HG02970 (cell line): Measurements from ENCODE around the gene ACVR2B.

ENCODE experiments used
- ATAC-seq: cut with Tn5 transposase; IDR thresholded peaks from one replicate; pipeline ENCODE4 v1.9.1; 2021; ENCODE audit warnings: mild to moderate bottlenecking, moderate library complexity, moderate number of reproducible peaks; ENCODE audit not compliant: unreplicated experiment, low FRiP score

Gene ACVR2B

DNA sequence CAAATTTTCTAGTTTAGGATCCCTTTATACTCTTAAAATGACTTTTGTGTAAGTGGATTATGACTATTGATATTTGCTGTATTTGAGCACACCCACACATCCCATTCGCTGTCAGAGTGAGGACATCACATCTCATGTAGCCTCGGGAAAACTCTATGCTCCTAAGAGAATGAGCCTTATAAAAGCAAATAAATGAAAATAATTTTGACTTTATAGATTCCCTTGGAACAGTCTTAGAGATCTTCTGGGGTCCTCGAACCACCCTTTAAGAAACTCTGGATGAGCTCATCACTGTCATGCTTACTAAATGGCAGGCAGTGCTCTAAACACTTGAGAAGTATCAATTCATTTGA lies 26.4 kb downstream of the ACVR2B start:
- no peak for ATAC-seq

DNA sequence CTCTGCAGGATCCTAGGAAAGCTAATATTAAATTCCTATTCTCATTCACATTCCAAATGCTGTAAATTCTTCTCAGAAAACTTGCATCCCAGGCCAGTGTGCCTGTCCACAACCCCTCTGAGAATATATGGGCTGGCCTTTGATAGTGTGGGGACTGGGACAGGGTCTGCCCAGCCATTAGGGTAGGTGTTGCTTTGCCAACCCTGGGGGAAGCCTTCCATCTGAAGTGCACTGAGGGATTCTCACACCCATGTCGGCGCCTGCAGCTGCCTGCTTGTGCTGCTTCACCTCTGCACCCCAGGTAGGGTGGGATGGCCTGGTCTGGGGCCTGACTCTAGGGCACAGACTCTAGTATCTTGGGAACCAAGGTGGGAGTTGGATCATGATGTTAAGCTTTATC lies 27.2 kb downstream of the ACVR2B start:
- no peak for ATAC-seq

DNA sequence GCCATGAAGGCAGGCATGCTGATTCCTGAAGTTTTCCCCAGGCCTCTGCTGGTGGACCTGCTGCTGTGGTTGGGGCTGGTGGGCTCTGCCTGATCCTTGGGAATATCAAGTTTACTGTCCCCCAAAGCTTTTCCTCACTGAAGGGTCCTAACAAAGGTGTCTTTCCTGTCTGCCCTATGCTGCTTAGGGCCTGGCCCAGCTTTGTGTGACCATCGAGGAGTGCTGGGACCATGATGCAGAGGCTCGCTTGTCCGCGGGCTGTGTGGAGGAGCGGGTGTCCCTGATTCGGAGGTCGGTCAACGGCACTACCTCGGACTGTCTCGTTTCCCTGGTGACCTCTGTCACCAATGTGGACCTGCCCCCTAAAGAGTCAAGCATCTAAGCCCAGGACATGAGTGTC lies 29.3 kb downstream of the ACVR2B start:
- ATAC-seq, result no peak

DNA sequence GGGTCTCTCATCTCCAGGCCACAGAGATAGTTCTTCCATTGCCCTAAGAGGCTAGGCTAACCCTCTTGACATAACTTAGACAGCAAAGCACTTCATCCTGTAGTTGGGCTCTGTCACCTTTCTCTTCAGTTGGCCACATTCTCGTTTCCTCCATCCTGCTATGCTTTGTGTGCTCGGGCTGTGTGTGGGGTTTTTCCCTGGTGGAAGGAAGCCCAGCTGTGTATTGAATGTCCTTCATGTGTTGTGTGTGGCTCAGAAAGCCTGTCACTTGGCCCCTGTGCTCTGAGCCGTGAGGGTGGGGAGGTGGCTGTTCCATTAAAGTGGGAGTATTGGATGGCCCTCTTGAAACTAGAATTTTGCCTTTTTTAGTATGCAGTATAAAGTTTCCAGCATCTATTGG lies 33.6 kb downstream of the ACVR2B start:
- no peak for ATAC-seq

DNA sequence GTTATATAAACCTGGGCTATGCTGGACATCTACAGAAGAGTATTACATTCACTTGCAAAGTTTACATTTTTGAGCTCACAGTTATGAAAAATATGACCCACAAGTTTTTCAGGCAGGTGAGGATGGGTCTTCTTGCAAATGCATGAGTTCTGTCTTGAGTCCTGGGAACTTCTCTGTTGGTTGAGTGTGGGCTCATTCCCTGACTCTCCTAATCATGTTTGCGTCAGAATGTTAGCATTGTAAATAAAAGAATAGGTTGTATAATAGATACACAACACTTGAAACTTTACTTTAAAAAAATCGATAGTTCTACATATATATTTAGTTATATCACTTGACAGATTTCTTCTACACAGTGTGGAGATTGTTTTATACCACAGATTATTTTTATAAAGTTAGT lies 35.3 kb downstream of the ACVR2B start:
- no peak for ATAC-seq

DNA sequence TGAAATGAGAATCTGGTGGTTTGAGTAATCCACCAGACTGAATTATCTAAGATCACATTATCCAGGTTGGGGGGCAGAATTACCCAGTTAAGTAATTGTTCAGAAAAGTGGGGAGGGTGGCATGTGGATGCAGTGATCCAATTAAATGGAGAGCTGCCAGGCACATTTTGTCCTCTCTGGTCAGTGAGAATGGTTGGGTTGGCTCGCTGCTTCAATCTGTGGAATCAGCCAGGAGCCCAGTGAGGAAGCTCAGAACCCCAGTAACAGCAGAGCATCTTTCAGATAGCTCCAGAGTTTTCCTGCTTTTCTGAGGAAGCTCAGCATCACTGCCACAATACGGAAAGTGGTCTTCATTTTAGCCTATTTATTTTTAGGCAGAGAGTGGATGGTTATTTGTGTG lies 36.1 kb downstream of the ACVR2B start:
- ATAC-seq, result no peak

DNA sequence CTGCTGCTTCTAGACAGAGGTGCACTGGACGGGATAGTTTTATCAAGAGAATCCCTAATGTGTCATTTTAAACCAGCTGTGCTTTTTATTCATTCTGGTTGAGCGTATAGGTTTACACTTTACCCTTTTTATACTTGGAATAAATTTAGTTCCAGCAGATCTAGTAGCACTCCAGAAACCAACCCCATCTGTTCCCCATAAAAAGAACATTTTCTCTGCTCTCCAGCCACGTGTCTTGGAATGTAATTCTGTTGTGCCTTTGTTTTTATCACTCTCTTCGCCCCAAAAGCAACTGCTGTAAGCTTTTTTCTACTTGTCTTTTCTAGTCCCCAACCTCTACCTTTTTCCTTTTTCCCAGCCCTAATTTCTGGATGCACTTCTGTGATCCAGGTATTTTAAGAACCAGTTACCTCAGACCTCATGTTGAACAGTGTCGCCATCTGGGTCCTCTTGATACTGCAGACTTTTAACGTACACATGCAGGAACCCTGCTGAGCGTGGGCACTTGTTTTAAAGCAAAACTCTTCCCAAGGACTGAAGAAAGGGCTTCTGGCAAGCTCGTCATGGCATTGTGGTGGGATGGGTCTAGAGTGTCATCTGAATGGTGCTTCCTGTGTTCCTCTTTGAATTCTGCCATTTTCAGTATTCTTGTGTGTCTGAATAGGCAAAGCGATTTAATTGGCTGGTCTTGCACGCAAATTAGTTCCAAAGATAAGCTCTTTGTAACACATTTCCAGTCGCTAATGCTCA lies 36.8 kb downstream of the ACVR2B start:
- ATAC-seq, result no peak

DNA sequence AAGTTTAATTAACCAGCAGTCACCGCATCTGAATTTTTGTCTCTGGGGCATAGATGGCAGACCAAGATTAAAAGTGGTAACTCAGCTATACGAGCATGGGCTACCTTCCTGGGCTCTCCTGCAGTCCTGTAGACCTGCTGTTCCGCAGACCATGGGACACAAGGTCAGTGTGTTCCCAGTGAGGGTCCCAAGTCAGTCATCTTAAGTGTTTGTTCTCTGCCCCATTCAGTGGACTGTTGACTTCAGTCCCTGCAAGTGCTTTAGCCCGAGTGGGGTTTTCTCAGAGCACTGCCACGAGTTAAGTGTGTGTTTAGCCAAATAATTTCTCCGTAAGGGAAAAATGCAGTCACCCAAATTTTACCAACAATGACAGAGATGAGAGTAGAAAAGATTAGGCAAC lies 37.5 kb downstream of the ACVR2B start:
- ATAC-seq, result no peak

DNA sequence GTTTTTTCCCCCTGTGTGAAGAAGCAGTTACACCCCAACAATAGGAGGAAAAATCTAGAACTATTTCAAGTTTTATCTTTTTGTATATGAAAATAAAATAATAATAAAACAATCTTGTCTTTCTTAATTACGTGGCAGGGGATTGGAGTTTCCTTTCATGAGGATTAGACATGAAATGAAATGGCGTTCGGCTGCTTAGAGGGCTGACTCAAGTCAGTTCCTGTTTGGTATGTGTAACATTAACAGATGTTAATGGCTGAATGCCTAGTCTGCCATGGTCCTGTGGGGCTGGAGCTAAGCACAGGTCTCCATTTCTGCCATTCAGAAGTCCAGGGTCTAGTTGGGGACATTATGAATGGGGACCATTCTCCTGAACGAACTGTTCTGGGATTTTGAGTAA lies 39.3 kb downstream of the ACVR2B start:
- no peak for ATAC-seq

DNA sequence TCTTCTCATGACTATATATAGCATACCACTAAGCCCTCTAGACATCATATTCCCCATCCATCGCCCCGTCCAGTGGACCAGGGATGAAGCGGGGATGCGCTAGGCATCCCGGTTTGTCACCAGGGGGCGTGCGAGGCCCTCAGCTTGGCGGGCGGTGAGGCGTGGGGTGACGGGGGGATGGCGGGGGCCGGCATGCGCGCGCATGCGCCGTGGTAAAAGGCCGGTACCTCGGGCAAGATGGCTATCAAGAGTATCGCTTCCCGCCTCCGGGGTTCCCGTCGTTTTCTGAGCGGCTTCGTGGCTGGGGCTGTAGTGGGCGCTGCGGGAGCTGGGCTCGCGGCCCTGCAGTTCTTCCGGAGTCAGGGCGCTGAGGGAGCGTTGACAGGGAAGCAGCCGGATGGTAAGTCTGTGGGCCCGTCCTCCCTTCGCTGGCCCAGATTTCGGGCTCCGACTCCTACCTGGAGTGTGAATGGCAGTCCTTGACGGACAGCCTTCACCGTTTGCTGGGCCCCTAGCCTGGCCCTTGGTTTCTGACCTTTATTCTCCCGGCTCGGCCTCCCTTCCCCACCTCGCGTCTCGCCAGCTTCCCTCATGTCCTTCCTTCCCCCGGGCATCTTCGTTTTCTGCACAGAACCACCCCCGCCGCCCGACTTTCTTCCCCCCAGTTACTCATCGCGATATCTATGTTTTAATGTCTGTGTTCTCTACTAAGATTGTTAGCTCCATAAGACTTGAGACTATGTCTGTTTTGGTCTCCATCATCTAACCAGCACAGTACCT lies 42.6 kb downstream of the ACVR2B start, which contains the start of gene EXOG:
EXOG (plus strand) TSS at position 210 of the 780 bp plus-strand sequence; CDS start at position 238, 28 bp downstream.
- ATAC-seq, result peak; percentile 95

DNA sequence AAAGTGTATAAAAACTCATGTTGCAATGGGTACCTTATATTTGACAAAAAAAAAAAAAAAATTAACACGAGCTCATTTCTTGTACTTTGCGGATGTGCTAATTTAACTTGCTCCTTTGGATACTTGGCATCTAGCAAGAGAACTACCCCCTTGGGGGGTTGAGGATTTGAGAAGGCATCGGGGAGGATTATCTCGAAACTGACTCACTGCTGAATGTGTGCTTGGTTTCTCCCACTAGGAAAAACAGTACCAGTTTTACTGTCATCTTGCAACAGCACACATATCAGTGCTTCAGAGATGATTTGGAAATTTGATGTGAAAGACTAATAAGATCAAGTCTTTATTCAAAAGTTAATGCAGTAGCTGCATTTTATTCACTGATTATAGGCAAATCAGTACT lies 43.3 kb downstream of the ACVR2B start:
- no peak for ATAC-seq

DNA sequence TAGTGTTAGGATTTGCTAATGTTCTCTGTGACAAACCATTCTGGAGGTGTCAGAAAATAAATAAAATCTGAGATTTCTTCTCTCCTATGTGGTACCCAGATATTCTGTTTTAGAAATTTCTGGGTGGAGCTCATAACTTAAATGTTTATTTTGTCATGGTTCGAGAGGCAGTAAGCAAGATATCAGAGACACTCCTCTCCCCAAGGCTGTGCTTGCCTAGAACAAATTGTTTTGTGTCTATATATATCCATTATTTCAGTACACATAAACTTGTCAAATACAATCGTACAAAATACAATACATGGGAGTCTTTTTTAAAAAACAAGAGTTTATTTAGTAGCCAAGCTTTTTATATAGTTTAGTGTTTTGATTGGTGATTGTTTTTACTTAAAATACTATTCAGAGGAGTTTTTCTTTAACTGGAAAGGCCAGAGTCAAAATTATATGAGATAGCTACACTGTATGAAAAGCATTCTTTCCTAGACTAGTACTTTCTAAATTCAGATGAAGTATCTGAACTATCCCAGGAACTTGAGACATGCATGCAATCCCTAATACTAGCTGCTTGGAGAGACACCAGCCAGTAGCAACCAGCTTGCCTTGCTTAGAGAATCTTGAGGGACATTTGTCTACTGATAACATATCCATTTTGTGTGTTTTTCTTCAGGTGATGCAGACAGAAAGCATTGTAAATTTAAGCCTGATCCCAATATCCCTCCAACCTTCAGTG lies 47.2 kb downstream of the ACVR2B start:
- no peak for ATAC-seq

DNA sequence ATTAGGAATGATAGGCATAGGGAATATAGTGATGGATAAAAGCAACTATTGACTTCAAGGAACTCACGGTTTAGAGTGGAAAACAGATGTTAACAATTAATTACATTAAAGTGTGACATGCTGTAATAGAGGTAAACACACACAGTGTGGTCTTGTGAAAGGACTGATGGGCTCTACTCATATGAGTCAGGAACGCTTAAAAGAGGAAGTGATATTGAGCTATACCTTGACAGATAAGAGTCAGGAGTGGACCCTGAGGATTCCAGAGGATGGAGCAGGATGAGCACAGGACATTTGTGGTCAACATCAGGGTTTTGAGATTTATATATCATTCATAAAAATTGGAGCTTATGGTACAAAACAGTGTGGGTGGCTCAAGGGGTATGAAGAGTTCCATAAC lies 53.4 kb downstream of the ACVR2B start:
- peak; percentile 82 for ATAC-seq

DNA sequence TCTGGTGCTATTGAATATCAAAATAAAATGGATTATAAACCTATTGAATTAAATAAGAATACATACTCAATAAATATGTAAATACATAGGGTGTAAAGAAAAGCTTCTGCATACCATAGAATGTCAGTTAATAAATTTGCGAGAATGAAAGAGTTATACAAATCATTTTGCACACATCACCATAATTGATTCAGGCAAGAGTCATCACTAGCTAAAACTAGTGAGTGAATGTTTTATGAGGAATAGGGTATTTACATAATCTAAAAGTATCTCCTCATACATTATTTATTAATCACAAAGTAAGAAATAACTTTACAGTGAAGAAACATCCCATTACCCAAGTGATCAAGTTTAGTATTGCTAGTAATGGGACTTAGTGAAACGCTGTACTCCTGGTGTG lies 56.0 kb downstream of the ACVR2B start:
- no peak for ATAC-seq

DNA sequence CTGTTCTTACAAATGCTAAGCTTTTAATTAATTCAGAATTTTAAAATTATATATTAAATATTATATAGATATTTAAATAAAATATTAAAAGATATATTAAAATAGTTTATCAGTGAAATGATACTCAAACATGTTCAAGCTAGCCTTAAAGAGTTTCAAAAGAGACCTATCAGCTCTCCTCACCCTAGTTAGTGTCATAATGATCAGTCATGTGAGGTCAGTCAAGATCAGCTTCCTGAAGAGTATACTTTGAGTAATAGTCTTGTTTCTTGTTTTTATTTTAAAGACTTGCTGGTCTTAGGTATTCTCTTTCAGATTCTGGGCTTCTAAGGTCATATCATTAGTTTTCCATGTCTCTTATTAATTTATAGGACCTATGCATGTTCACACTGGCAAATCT lies 56.9 kb downstream of the ACVR2B start:
- ATAC-seq, result no peak

DNA sequence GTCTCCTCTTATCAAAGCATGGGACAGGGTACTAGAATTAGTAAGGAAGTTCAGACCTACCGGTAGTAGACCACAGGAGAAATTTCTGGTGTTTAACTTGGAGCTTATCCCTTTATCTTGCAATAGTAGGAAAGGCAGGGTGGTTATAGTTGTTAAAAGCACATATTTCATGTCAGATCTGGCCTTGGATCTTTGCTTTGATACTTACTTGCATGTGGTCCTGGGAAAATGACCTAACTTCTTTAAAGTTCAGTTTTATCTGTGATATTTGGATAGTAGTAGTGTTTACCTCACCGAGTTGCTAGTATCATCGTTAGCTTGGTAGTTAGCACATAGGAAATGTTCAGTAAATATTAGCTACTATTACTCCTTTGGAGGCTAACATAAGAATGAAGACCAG lies 57.9 kb downstream of the ACVR2B start:
- ATAC-seq, result no peak

DNA sequence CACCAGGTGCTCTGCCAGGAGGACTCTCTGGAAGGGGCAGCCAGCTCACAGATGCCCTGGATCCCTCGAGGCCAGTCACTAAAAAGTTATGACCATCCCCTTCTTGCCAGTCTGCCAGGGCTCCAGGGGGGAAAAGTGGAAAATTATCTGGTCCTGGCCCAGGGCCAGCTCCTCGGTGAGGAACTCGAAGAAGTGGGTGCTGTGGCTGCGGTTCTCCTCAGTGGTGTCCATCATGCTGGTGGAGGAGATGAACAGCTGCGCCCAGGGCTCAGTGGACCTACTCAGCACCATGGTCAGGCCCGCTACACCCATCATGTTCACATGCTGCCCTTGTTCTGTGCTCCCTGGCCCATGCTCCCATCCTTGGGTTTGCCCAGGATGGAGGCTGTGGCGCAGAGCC lies 61.7 kb downstream of the ACVR2B start:
- ATAC-seq, result no peak

DNA sequence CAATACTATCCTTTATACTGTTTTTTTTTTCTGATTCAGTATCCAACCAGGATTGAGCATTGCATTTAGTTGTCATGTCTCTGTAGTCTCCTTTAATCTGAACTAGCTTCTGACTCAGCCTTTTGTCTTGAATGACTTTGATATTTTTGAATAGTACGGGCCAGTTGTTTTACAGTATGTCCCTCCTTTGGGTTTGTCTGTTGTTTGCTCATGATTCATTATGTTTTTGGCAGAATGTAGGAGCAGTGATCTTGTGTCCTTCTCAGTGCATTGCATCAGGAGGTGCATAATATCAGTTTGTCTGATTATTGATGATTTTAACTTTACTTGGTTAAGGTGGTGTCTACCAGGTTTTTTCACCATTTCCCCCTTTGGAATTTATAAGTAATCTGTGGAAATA lies 63.0 kb downstream of the ACVR2B start:
- no peak for ATAC-seq

DNA sequence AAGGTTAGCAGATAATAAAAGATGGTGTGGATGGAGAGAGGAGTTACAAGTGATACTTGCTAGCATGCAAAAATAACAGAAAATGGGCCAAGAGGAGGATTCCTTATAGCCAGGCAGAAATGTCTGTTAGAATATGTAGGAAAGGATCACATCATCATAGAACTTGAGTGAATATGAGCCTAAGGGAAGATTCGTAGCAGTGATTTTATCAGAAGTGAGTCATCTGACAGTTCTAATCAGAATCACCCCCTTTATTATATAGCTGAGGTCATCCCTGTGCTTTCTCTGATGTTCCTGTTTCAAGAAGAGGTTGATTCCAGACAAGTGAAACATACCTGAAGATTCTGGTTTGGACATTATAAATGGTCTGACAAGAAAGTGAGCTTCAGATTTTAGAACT lies 65.3 kb downstream of the ACVR2B start:
- ATAC-seq, result no peak

DNA sequence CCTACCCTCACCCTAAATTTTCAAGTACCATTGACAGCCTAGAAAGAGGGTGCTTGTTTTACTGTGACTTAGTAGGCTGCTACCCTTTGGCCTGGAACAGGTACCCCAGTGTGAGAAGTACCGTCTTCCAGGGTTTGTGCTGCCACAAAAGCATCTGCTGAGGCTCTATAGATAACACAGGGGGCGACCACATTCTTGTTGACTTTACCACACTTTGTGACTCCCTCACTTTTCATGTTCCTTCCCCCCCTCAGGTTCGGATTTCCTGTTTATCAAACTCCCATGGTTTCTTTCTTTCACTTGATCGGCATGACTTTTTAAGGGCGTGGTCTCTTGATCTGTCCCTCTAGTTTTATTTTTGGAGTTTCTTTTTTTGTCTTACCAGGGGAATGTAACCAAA lies 66.0 kb downstream of the ACVR2B start:
- ATAC-seq, result no peak

DNA sequence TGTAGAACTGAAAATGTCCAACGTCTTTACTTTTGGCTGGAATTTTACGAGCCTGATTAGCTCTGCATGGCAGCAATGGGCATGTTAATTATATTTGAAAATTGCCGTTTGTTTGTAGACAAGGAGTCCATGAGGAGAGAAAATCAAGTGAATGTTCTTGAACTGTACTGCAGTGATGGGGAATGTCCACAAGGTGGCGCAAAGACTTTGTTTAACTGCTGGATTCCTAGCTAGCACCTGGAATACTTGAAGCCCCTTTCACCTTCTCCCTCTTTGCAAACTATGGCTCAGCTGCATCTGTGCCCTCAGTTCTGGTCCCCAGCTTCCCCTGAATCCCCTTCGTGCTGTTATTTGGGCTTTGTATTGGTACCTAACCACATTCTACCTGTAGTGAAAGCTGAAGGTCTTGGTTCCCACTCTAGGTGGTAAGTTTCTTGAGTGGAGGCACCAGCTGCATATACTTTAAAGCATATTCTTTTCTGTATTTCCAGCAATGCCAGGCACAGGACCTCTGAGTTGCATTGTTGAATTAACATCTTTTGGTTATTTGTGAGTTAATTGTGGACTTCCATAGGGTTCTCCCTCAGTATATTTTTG lies 67.8 kb downstream of the ACVR2B start:
- no peak for ATAC-seq
